ES-I3 (cell line): ENCODE measurements around the gene HDGF.
"Not testable (repeated sequence)": the region's sequence is repeated elsewhere in the genome, so short reads cannot be mapped to it uniquely, and the experiment has no call there.

Source experiments
- H3K36me3 ChIP-seq: 2 replicates; pipeline ENCODE4 v1.6.1; 2013; ENCODE audit warnings: mild to moderate bottlenecking, low read length, control low read depth, moderate library complexity; ENCODE audit not compliant: insufficient read depth
- H3K4me1 ChIP-seq: 2 replicates; pipeline ENCODE4 v1.6.1; 2013; ENCODE audit warnings: mild to moderate bottlenecking, control low read depth, low read length; ENCODE audit not compliant: insufficient read depth
- H3K9ac ChIP-seq: 2 replicates; pipeline ENCODE4 v1.6.1; 2013; ENCODE audit warnings: low read depth, mild to moderate bottlenecking, low read length, moderate library complexity
- H3K9me3 ChIP-seq: 2 replicates; pipeline ENCODE4 v1.6.1; 2013; ENCODE audit warnings: mild to moderate bottlenecking, low read length, moderate library complexity; ENCODE audit not compliant: control insufficient read depth, insufficient read depth

Gene HDGF

DNA sequence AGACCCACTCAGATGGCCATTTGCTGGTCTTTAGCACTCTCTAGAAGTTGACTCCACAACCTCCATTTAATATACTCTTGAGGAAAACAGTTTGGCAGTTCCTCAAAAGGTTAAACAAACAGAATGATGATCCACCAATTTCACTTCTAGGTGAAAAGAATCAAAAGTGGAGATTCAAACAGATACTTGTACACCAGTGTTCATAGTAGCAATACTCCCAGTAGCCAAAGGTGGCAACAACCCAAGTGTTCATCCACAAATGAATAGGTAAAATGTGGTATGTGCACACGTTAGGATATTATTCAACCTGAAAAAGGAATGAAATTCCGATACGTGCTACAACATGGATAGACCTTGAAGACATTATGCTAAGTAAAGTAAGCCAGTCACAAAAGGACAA, 22.1 kb upstream of the HDGF start:
- Histone ChIP-seq H3K9ac (no peak overlapping the region), H3K9me3 (no peaks in the 10 kb centered on the region), H3K36me3 (peaks cover 5% of the 10 kb centered on the region; the same call in 1 of the 2 replicates), H3K4me1 (peaks cover 4% of the 10 kb centered on the region)

DNA sequence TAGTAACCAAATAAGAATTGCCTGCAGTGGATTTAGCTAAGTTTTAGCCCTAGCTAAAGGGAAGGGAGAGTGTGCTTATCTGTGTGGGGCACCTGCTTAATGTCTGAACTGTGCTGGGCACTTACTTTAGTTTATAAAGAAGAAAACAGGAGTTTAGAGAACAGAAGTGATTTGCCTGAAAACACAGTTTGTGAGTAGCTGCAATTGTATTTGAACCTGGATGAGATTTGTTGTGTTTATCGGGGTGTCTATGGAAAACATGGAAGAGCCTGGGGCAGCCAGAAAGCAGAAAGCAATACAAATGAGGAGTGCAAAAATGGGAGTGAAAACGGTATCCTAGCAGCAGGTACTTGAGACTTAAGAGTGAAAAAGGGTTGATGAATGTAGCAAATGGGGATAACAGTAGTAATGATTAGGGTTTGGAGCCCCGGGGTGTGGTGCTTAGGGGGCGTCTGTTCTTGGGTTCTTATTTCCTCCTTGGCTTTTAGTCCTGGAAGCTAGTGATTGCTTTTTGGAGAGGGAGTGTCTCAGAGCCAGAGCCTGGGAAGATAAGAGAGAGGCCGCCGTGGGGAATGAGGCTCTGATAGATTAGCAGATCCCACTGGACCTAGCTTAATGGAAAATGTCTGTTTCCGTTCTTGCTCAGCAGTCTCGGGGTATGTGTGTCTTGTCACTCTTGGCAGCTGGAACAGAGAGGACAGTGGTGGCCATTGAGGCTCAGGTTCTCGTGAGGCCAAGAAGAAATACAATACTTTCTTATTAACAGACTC, 21.4 kb upstream of the HDGF start:
- peaks cover 4% of the 10 kb centered on the region for H3K4me1 ChIP-seq
- no peaks in the 10 kb centered on the region for H3K9me3 ChIP-seq
- H3K36me3 ChIP-seq: peaks cover 5% of the 10 kb centered on the region; the same call in 1 of the 2 replicates
- no peak overlapping the region for H3K9ac ChIP-seq

- Histone ChIP-seq H3K36me3 (peaks cover 5% of the 10 kb centered on the region; the same call in 1 of the 2 replicates), H3K4me1 (peaks cover 4% of the 10 kb centered on the region), H3K9ac (no peak overlapping the region), H3K9me3 (no peaks in the 10 kb centered on the region)
Observed at GRCh38 chr1:156772222-156772621, 20.7 kb upstream of the HDGF start.

DNA sequence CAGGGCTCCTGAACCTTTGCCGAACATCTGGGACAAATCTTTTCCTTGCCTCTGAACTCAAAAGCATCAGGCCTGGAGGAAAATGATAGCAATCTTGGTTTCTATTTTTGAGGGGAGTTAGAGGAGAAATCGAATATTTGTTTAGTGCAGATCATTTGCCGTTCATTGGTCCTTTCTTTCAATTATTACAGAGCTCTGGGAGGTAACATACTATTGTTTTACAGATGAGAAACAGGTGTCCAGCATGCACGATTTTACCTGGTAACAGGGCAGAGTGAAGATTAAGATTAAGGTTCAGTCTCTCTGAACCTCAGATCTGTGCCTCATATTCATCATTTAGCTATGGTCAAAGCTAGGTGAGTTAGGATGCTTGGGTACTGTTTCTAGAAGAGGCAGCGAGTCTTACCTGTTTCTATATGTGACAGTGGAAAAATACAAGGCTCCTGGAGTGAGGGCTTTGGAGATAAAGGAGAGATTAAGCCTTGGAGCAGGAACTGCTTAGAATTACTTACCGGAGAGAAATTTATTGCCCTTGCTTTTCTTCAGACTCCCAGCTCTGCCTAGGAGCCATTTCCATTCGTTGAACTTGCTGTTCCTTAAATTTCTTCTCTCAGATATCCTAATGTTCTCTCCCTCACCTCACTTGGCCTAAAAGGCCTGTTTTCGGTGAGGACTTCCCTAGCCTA, 17.3 kb upstream of the HDGF start:
- peaks cover 4% of the 10 kb centered on the region for H3K4me1 ChIP-seq
- H3K36me3 ChIP-seq: peaks cover 5% of the 10 kb centered on the region; the same call in 1 of the 2 replicates
- H3K9me3 ChIP-seq: no peaks in the 10 kb centered on the region
- H3K9ac ChIP-seq: peak overlapping the region; percentile 91; the same call in 1 of the 2 replicates

DNA sequence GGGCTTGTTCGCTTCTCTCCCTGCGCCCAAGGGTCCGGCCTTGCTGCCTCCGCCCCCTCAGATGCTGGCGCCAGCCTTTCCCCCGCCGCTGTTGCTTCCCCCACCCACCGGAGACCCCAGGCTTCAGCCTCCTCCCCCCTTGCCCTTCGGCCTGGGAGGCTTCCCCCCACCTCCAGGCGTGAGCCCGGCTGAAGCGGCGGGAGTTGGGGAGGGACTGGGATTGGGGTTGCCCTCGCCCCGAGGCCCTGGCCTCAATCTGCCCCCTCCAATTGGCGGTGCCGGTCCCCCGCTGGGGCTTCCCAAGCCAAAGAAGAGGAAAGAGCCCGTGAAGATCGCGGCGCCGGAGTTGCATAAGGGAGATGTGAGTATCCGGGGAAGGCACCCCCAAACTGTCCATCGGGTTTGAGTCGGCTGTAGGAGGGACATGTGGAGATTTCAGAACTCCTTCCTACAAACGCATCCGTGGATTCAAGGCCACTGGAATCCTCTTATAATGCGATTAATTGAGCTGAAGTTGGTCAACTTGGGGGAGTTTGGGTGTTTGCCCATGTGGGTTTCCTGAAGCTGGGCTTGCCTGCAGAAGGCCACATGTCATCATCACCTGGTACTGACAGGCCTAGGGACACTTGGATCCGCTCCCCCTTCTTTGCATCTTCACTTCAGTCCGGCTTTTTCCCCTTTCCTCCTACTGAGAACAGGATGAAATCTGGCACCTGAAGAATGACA, 16.6 kb upstream of the HDGF start:
- Histone ChIP-seq H3K4me1 (peaks cover 4% of the 10 kb centered on the region), H3K36me3 (peaks cover 5% of the 10 kb centered on the region; the same call in 1 of the 2 replicates), H3K9ac (peak overlapping the region; percentile 91), H3K9me3 (no peaks in the 10 kb centered on the region)

DNA sequence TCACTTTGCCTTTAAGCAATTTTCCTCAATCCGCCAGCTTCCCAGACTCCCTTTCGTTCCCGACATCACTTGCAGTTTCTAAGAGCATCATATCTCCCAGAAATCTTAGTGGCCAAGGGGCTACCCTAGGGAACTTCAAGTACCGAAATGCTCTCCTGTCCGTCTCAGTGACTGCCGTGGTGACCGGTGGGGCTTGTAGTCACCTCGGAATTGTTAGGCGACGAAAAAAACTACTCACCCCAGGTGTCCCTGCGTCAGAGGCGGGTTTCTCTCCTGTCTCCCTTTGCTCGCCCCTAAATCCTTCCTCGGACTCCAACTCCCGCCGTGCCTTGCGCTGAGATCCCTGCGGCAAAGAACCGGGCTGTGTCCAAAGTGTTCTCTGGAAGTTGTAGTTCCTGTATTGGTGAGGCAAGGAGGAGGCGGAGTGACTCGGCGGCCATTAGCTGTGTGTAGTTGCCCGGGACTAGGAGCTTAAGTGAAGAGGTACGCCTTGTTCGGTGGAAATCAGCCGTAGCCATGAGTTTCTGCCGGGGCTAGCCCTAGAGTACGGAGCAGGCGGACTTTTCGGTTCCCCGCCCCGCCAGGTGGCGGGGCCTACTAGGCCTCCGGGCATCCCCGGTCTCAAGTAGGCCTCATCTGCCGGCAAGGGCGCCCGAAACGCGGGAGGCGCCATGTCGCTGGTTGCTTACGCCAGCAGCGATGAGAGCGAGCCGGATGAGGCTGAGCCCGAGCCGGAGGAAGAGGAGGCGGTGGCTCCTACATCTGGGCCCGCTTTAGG, 15.8 kb upstream of the HDGF start, which contains the start of gene PRCC:
Gene PRCC (plus strand): TSS at position 435 of the 778 bp plus-strand sequence. CDS start 237 bp downstream, at position 672.
- H3K4me1 ChIP-seq: peaks cover 4% of the 10 kb centered on the region
- H3K36me3 ChIP-seq: peaks cover 5% of the 10 kb centered on the region; the same call in 1 of the 2 replicates
- no peaks in the 10 kb centered on the region for H3K9me3 ChIP-seq
- peak within 1 kb of the TSS; percentile 91 for H3K9ac ChIP-seq

DNA sequence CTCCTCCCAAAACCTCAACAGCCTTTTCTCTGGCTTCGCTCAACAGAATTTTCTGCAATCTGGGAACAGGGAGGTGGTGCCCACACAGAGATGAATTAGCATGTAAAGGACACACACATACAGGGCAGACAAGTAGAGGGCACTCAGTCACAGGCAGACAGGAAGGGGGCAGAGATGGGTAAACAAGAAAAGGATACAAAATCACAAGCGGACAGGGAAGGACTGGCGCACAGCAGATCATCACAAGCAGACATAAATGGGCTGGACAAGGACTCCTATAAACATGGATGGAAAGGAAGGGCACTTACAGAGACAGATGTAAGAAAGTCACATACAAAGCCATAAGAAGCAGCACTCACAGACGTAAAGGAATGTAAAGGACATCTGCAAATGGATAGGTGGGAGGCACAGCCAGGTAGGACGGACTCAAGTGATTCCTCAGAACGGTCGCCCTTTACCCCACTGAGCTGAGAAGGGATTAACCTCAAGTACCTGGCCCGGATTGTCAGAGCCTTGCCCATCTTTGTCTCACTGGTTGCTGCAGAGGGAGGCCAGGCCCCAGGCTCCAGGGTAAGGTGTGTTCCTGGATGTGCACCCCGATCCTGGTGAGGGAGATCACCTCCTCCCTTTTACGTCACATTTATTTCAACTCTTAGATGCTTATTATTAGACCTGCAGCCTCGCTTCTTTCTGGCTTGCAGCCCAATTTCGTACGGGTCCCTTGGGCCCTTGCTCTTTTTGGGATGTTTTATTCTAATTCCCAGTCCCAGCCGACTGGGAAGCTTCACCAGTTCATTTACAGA, 15.0 kb upstream of the HDGF start:
- H3K9ac ChIP-seq: peak overlapping the region; percentile 73
- peaks cover 4% of the 10 kb centered on the region for H3K4me1 ChIP-seq
- H3K9me3 ChIP-seq: no peaks in the 10 kb centered on the region
- H3K36me3 ChIP-seq: peaks cover 5% of the 10 kb centered on the region; the same call in 1 of the 2 replicates

DNA sequence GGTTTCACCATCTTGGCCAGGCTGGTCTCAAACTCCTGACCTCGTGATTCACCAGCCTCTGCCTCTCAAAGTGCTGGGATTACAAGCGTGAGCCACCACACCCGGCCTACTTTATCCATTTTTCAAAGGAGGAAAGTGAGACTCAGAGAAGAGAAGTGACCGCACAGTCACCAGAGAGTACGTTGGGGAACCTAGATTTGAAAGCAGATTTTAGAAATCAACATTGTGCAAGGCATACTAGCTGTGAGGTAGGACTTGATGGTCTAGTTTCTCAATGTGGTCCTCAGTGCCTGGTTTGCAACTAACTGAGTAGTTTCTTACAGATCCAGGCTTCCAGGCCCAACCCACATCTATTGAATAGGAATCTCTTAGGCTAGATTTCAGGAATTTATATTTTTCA, 14.2 kb upstream of the HDGF start:
- peaks cover 5% of the 10 kb centered on the region; the same call in 1 of the 2 replicates for H3K36me3 ChIP-seq
- H3K9ac ChIP-seq: no peak overlapping the region
- peaks cover 4% of the 10 kb centered on the region for H3K4me1 ChIP-seq
- H3K9me3 ChIP-seq: no peaks in the 10 kb centered on the region

GRCh38 chr1:156765136-156765535, 13.7 kb upstream of the HDGF start:
- H3K9me3 ChIP-seq, H3K9ac ChIP-seq, H3K36me3 ChIP-seq, H3K4me1 ChIP-seq: not testable (repeated sequence)

DNA sequence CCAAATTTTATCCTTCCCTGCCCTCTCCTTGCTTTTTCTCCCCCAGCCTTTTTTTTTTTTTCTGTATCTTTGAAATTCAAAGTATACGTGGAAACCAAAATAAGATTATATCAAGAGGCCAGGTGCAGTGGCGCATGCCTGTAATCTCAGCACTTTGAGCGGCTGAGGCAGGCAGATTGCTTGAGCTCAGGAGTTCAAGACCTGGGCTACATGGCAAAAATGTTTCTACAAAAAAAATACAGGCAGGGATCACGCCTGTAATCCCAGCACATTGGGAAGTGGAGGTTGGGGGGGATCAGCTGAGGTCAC, 9.3 kb upstream of the HDGF start:
- Histone ChIP-seq H3K4me1 (peaks cover 8% of the 10 kb centered on the region; the same call in 1 of the 2 replicates), H3K36me3 (no peaks in the 10 kb centered on the region), H3K9me3 (no peaks in the 10 kb centered on the region), H3K9ac (no peak overlapping the region)

GRCh38 chr1:156760092-156760795, 8.8 kb upstream of the HDGF start:
- Histone ChIP-seq H3K4me1 (peaks cover 8% of the 10 kb centered on the region; the same call in 1 of the 2 replicates), H3K9me3 (no peaks in the 10 kb centered on the region), H3K36me3 (no peaks in the 10 kb centered on the region), H3K9ac (no peak overlapping the region)

DNA sequence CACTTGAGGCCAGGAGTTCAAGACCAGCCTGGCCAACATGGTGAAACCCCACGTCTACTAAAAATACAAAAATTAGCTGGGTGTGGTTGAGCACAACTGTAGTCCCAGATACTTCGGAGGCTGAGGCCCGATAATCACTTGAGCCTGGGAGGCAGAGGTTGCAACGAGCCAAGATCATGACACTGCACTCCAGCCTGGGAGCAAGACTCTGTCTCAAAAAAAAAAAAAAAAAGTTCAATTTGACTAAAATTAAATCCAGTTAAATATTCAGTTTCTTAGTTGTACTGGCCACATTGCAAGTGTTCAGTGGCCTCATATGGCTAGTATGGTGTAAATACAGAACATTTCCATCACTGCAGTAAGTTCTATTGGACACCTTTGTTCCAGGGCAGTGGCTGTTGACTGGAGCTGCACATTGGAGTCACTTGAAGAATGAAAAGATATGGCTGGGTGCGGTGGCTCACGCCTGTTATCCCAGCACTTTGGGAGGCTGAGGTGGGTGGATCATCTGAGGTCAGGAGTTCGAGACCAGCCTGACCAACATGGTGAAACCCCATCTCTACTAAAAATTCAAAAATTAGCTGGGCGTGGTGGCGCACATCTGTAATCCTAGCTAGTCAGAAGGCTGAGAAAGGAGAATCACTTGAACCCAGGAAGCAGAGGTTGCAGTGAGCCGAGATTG, 6.2 kb upstream of the HDGF start:
- not testable (repeated sequence) for H3K36me3 ChIP-seq, H3K9me3 ChIP-seq, H3K9ac ChIP-seq
- peaks cover 13% of the 10 kb centered on the region; the same call in 1 of the 2 replicates for H3K4me1 ChIP-seq
